Adrenal gland (tissue), 5 donors: ENCODE results near the gene AMBRA1.

ENCODE experiments used
- POLR2A ChIP-seq, 2 donors: fragments of 450-650 bp; IDR thresholded peaks; one replicate each; pipeline ENCODE4 v1.6.1; 2017; ENCODE audit warnings: antibody characterized with exemption in 2 of 2, mild to moderate bottlenecking in 2 of 2, moderate library complexity in 1 of 2
- TF ChIP-seq, protein P1 (sequence below), 6 experiments: fragments of 450-650 bp in 4 of 6; fragments of 200-600 bp in 2 of 6; sonication (generic) in 1 of 6; IDR thresholded peaks; 1 replicate in 5 of 6; 2 replicates in 1 of 6; pipeline versions ENCODE4 v1.5.1 to v1.8.0; 2016 to 2021; ENCODE audit warnings: antibody characterized with exemption in 6 of 6, mild to moderate bottlenecking in 2 of 6, moderate library complexity in 1 of 6
- donor health status: DM: no; HTN: no; CAD: no.

DNA sequence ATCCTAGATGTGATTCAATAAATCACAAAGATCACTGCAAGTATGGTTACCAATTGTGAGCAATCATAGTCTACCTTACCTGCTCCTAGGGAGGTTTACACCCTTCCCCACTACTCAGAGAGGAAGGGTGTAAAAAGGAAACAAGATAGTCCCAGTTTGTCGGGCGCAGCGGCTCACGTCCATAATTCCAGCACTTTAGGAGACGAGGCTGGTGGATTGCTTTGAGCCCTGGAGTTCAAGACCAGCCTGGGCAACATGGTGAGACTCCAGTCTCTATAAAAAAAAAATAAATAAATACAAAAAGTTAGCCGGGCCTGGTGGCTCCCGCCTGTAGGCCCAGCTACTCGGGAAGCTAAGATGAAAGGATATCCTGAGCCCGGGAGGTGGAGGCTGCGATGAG is 962 bp upstream of the AMBRA1 start:
- no peak for TF ChIP-seq POLR2A (IDR thresholded peaks at IDR 0.05)
- TF ChIP-seq, protein P1, sequence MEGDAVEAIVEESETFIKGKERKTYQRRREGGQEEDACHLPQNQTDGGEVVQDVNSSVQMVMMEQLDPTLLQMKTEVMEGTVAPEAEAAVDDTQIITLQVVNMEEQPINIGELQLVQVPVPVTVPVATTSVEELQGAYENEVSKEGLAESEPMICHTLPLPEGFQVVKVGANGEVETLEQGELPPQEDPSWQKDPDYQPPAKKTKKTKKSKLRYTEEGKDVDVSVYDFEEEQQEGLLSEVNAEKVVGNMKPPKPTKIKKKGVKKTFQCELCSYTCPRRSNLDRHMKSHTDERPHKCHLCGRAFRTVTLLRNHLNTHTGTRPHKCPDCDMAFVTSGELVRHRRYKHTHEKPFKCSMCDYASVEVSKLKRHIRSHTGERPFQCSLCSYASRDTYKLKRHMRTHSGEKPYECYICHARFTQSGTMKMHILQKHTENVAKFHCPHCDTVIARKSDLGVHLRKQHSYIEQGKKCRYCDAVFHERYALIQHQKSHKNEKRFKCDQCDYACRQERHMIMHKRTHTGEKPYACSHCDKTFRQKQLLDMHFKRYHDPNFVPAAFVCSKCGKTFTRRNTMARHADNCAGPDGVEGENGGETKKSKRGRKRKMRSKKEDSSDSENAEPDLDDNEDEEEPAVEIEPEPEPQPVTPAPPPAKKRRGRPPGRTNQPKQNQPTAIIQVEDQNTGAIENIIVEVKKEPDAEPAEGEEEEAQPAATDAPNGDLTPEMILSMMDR (IDR thresholded peaks at IDR 0.05) = no peak
